HG03378 (cell line): ENCODE results near the gene TNP1.

Source experiments
- ATAC-seq: cut with Tn5 transposase; IDR thresholded peaks from one replicate; pipeline ENCODE4 v1.9.1; 2021; ENCODE audit warnings: mild to moderate bottlenecking, moderate library complexity; ENCODE audit not compliant: unreplicated experiment

The TNP1 gene

DNA sequence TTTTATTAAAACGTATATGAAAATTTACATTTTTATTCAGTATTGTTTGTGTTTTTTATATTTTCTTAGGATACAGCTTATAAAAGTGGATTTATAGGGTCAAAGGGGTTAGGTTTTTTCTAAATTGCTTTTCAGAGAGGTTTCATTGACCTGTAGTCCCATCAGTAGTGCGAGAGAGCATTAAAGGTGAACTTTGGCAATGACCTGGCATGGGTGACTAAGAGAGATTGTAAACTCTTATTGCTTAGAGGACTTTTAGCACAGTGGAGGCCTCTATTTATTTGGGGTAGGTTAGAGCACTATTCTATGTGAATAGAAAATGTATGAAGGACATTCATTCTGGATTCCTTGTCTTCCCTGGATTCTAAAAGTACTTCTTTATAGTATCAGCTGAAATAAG is 16.0 kb upstream of the TNP1 start:
- no peak for ATAC-seq

DNA sequence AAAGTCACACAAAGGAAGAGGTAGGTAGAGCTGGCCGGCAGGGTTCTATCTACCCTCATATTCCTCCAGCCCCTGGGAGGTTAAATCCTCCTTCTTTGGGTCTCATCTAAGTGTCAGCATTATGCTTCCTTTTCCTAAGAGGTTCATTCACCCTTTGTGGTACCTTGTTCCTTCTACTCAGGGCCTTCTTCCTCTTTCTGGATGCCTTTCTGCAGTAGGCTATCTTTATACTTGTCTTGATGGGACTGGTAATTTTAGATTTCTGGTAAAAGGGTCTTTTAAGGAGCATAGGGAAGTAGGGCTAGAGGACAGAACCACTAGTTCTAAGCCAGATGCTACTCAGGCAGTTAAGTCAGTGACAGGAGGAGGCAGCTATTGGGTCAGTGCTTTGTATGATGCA is 13.7 kb upstream of the TNP1 start:
- ATAC-seq = no peak

DNA sequence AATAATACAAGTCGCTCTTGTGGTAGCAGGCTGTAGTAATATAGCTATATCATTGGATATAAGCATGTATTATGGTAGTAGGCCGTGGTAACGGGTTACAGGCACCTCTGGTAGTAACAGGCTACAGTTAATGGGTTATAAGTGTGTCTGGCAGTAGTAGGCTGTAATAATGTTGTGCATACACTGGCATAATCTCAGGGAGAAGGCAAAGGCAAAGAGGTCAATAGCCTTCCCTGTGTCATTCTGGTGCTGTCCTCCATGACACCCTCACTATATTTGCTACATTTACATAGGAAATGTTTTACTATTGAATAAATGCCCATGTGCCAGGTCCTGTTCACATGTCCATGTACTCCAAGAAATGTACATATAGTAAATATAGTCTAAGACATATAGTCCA is 12.8 kb upstream of the TNP1 start:
- no peak for ATAC-seq

DNA sequence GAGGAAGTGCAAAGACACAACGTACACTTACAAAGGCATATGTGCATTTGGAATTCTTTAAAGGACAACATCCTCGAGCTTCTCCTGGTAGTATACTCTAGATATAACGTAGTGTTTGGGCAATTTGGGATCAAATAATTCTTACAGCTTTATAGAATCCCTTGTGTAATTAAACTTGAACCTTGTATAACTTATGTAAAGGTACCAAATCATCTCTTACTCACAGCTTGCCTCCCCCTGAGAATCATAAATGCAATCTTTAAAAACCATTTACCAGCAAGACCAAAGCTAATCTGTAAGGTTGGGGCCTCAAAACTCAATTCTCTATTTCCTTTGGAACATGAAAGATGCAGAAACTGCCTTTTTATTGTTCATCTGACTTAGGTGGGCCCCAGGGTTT is 12.2 kb upstream of the TNP1 start:
- ATAC-seq = no peak

DNA sequence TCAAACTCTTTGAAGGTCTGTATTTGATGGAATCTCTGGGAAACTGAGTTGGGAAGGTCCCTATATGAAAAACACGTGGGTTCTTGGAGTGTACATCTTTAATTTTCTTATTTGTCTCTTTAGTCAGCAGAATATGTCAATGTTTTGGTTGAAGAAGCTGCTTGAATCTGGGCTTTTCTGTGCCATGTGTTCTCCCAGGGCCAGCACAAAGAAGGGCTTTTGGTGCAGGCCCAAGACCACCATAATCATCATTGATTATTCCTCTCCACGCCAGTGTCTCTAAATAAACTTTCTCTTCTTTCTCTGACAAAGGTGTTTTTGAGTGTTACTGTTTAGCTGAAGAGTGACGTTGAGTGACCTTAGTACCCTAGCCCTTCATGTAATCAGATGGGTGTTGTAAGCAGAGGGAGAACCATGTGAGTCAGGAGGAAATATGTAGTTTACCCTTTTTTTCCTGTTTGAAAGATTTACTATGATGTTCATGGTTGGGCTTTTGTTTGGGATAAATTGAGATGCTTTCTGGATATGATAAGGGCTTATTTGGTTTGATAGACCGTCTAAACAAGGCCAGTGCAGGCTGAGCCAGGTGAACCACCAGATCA is 11.6 kb upstream of the TNP1 start:
- no peak for ATAC-seq

DNA sequence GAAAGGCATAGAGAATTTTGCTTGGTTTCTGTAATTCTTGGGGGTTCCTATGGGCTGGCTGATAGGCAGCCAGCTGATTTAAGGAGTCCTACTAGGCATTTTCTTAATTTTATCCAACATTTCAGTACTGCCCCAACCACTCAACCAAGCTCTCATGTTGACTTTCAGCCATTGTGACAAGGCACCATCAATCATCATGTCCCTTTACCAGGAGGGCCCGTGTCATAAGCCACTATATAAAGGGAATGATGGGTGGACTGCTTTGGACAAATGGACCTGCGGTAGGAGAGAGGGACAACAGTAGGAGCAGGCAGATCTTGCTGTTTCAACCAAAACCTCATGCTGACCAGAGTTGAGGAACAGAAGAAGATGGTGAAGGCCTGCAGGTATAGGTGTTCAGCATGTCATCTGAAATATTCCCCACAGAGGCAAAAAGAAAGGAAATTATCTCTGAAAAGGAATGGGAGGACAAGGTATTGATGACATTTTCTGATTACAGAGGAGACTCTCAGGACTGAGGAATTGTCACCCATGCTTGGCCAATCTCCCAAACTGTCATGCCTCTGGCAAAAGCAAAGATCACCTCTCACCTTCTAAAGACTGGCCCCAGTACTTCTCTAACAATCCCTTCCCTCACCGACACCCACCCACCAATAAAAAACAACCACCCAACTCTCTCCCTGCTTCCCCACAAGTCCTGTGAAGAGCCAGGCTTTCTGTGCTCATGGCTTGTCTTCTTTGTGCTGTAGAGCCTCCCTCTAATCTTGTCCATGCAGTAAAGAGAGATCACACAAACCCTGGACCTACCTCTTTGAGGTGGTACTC is 10.9 kb upstream of the TNP1 start:
- no peak for ATAC-seq

DNA sequence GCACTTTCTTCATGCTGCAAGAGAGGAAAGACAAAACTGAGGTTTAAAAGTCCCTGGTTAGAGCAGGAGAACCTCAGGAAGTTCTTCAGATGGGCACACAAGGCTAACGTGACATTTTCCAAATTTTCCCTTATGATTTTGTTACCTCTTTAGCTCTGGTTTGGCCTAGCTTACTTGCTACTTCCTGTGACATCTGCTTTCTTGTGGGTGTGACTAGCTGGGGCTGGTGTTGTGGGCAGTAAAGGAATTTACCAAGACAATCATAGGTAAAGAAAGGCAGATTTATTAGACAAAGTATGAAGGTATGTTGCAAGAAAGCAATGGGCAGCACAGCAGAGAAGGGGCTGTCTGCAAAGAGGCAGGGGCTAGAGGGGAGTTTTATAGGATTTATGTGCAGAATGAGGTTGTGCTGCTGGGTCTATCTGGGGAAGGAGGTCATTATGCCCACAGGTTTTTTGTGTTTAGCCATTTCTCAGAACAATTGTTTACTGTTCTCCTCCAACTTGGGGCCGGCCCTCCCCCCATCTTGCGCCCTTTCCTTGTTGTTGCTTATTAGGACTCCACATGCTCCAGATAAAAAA is 6.7 kb upstream of the TNP1 start:
- no peak for ATAC-seq

DNA sequence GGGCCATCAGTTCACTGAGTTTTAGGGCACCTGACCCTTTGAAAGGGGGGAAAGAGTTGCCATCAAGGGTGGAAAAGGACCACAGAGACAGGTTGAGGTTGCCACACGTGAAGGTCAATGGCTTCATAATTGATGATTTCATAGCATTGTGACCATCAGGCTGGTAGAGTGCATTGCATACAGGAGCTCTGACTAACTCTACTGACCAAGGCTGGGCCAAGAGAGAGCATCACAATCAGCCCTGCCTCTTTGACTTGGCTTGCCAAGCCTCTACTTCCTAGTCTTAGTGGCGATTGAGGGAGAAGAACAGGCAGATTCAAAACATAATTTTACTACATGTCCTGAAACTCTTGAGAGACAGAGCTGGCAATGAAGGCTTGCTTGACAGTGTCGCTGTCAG is 5.8 kb upstream of the TNP1 start:
- no peak for ATAC-seq

DNA sequence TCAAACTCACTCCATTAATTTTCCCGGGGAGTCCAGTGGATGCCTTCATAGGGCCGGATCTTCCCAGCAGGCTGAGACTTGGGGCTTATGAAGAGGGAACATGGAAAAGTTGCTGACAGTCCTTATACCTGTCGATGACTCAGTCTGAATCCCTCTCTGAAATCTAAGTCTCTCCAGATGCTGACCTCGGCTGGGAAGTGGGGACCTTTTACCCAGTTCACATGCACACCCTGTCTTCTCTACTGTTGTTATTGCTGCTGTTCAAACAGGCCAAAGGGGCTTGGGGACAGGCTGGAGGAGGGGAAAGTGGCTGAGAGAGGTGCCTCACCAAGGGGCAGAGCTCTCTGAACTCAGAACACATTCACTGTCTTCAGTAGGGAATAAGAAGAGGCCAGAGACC is 4.1 kb upstream of the TNP1 start:
- ATAC-seq = no peak

DNA sequence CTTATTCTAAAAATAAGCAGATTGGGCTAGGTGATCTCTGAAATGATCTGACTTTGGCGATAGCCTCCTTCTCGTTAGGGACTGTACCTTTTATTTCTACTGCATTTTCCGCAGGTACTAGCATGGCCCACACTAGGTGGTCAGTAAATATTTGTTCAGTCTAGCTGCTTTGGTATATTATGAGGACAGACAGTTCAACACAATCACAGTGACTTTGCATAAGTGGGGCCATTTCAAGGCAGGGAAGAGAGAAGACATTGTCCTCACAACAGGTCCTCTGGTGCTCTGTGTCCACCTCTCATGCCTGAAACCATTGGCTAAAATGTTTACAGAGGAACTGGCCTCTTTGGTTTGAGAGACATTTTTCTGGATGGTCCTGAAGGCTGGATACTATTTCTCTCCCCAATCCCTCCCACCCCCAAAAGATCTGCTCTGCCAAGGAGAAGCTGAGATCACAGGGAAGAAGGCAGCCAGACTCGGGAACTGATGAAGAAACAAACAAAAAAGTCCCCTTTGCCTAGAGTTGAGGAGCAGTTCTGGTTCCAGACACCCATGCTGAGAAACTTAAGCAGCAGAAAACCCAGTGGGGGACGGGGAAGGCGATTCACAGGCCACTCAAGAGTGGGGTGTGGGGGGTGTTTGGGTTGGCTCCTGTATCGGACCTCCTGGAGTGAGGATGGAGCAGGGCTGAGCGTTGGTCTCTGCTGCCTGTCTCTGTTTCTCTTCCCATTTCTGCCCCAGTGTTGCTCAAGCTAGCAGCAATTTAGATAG is 2.9 kb upstream of the TNP1 start:
- ATAC-seq = no peak

DNA sequence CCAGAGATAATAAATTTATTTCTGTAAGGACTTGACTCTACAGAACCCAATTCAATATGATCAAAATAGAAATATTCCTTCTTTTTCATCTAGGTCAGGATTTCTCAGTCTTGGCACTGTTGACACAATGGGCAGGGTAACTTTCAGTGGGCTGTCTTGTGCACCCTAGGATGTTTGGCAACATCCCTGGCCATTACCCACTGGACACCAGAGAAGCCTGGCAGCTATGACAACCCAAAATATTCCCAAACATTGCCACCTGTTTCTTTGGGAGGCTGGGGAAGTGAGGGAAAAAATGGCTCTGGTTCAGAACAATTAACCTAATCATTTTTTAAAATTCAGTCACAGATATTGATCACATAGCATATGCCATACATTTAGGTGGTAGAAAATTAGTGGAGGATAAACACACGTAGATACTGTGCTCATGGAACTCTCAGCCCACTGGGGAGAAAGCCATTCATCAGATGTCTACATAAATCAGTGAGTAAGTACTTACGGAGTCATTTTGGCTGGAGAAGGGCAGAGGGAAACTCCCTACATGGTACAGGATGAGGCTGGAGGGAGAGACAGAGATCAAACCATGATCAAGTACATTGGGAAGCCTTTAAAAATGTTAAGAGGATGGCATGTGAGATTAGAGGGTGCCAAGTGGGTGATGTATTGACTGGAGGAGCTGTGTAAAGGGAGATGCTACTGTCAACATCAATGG is 718 bp upstream of the TNP1 start:
- ATAC-seq = no peak

DNA sequence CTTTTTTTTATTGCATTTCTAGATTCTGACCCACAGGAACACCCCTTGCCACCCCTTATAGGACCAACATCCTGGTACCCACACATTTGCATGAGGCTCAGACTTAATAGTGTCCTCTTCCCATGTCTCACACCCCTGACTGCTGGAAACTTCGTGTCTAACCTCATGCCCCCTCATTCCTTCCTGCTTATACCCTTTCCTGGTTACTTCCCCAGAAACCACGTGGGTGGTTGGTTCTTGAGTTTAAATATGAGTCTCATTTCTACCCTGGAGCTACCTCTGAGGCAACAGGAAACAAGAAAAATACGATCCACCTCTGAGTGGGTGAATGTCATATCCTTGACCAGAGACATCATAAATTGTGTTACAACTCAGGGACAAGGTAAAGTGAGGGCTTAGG is 1.6 kb downstream of the TNP1 start:
- no peak for ATAC-seq

DNA sequence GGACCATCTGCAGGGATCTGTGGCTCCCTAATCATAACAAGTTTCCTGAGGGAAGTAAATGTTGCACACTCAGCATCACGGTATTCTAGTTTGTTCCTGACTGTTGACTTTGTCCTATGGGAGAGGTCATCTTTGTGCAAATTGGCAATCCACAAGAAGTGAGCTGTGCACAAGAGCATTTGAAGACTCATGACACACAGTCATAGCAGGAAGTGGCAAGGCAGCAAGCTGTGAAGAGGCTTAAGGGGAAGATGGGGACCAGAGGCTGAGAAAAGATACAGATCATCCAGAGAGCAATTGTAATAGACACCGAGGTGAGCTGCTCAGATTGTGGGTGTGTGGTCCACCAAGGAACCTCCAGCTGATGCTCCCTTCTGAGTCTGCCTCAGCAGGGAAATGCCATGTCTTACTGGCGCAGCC is 2.7 kb downstream of the TNP1 start:
- ATAC-seq = no peak

DNA sequence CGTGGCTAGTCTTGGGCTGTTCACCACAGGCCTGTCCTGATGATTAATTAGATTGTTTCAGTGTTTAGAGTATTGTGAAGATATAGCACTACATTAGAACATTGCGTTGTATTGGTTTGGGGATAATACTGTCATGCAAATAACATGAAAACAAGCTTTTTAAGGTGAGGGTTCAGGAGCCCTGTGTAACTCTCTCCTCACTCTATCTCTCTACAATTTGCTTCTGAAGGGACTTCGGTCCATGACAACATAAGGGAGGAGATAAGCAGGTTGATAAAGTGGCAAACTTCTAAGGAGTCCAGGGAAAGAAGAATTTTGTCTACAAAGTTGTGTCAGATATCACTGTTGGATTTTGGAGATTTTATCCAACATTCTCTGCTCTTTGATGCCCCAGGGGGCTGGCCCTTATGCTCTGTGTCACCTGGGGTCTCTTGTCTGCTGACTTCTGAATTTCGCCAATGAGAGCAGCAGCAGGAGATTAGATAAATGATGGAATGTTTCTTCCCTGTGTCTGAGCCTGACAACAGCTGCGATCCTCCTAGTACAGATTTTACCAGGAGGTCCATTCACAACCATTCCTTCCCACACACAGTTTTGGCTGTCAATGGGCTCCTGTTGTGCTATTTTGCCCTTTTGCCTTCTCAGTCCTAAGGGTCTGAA is 3.3 kb downstream of the TNP1 start:
- no peak for ATAC-seq

DNA sequence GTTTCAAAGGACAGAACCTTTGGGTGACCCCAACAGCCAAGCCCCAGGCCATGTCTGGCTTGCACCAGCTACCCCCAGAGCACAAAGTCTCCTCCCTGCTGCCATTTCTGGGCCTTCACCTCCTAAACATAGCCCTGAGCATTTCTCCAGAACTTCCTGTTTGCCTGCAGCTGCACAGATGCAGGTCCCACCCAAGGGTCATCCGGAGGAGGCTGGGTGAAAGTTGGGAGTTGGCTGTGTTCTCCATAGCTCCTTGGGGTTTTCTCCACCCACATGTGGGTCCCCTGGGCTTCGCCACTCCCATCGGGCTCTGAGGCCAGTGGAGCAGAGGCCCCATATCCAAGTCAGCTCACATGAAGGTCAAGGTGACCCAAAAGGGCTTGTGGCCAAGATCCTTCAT is 4.3 kb downstream of the TNP1 start:
- no peak for ATAC-seq

DNA sequence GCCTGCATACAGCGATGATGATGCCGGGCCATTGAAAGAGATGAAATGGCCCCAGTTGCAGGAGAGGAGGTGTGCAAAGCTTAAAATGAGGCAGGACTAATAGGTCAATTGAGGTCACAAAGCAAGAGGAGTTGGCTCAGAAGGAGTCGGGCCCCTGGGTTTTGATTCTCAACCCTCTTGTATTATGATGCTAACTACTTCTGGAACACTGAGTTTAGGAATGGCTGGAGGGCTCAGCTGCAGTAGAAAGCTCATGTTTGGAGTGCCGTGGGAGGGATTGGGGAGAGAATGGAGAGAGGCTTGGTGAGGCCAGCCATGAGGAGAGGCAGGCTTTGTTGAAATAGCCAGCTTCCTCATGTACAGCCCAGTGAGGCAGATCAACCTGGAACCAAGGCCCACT is 4.8 kb downstream of the TNP1 start:
- no peak for ATAC-seq

DNA sequence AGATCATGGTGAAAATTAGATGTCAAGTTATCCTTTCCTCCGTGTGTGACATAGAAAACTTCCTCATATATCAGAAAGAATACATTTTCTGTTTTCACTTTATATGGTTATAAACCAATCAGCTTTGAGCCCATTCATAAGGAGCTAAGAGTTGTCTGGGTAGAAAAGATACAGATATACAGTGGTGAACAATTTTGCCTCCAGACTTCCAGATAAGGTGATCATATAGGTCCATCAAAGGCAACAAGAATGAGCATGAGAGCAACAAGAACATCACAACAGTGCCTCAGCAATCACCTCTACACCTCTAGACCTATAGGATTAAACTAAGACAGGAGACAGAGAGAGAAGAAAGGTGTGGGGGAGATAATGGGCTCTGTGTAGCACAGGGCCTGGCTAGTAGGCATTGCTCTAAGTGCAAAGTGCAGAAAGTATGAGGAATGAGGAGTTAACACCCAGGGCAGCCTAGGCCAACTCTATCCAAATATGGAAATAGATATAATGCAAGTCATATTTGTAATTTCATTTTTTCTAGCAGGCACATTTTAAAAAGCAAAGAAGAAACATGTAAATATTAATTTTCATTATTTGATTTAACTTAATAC is 8.3 kb downstream of the TNP1 start:
- ATAC-seq = no peak

DNA sequence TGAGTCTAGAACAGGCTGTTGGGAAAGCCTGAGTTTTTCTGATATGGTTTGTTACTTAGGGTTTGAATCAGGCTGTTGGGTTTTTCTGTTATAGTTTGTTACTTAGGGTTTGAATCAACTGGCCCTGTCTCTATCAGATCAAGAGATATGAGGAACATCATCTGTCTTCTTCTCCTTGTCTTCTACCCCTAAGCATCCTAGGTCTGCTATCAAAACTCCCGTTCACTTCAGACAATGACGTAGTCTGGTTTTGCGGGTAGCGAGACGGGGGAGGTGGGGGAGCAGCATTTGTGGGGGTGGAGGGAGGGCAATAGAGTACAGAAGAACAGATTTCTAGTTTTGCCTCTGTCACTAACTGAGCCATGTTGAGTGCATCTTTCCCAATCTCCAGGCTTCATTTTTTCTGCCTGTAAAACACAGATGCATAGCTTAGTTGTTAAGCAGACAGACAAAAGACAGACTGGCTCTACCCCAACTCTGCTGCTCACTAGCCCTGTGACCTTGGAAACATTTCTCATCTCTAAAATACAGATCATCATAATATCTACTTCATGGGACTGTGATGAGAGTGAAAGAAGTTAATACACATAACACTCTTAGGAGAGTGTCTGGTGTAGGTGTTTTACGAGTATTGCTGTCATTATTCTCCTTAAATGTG is 9.1 kb downstream of the TNP1 start:
- no peak for ATAC-seq

DNA sequence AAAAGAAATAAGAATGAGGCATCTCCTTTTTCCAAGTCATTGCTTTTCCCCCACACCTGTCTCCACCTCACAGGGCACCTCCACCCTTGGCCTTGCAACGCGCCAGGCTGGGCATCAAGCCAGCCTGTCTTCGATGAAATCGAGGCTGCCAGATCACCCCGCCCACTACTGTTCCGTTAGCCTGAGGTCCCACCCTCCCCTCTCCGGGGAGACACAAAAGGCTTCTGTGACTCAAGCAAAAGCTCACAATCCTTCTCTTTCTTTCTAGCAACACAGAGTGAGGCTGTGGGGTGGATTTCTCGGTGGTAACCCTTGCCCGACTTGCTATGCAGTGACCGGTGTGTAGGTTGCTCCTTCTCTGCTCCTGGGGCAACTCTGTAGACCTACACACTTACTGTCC is 9.9 kb downstream of the TNP1 start:
- ATAC-seq = no peak

DNA sequence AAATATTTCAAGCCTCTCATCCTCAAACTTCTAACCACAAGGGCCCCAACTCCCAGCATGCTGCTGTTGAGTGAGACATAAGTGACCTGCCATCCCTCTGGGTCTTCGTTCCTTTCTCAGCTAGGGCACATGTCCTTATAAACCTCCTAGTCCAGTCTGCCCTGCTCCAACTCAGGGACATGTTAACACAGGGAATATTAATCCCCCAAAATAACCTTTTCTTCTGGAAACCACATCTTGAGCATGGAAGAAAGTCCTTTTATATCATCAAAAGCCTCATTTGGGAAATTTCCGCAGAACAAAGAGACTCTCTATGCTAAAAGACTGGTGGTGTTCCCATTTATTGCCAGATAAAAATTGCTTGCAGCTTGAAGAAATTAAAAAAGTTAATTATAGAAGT is 14.4 kb downstream of the TNP1 start:
- ATAC-seq = no peak
